NCI-H1092 treated with DMSO at 0.1 percent for 48 hours (cell line): ENCODE data around the gene ITIH5.
A peak's percentile ranks its signal among the peaks of the same experiment; 100 is the strongest.

Experiments used
- DNase-seq: peaks from one replicate; lab custom pipeline; 2025; lab: John Stamatoyannopoulos, UW

The ITIH5 gene

DNA sequence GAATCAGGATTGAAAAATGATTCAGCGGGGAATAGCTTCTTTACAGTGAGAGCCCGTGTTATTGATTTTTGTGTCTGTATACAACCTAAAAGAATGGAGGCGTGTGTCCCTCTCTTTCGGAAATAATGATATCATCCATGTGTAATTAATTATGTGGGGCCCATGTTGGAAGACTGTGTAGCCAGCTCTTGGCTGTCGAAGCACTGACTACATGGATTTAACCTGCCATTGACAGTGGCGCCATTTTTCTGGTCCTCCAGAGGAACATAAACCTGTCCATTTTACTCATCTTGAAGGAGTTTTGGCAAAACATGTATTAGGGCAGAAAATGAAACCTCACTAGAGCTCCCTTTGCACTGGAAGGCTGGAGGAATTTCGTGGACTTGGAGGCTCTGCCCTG lies 119.6 kb downstream of the ITIH5 start:
- no peak for DNase-seq

DNA sequence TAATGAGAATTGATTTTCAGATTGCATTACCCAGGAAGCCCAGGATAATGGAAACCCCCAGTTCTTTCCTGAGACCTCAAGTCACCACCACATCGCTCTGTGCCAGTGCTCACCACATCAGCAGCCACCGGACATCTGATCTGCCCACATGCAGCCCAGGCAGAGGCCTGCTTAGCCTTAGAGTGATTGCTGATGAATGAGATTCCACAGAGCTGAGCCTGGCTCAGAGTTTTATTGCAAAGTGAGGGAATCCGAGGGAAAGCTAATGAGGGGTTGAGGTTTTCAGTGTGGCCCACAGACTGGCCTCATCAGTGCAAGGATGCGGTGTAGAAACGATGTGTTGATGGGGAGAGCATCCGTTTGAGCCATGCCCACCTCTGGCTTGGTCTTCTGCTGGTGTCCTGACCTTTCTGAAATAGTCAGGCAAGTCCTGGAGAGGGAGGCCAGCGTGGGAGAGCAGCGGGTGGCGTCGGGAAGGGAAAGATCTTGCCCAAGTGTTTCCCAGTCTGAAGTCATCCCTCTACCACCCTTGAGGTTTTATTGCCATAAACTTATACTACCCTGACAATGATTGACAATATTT lies 120.3 kb downstream of the ITIH5 start:
- no peak for DNase-seq

GRCh38 chr10:7545792-7546191 lies 121.0 kb downstream of the ITIH5 start:
- DNase-seq: no peak

DNA sequence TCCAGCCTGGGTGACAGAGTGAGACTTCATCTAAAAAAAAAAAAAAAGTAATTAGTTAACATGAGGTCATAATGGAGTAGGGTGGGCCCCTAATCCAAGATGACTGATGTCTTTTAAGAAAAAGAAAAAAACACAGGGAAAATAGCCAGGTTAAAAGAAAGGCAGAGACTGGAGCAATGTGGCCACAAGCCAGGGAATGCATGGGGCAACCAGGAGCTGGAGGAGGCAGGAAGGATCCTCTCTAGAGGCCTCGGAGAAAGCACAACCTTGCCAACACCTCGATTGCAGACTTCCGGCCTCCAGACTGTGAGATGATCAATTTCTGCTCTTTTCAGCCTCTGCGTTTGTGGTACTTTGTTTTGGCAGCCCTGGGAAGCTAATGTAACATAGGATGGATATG lies 121.5 kb downstream of the ITIH5 start:
- DNase-seq: no peak

GRCh38 chr10:7544203-7544602 lies 122.6 kb downstream of the ITIH5 start:
- no peak for DNase-seq

GRCh38 chr10:7542189-7542914 lies 124.4 kb downstream of the ITIH5 start:
- DNase-seq: no peak

GRCh38 chr10:7541137-7542087 lies 125.4 kb downstream of the ITIH5 start:
- DNase-seq: no peak

DNA sequence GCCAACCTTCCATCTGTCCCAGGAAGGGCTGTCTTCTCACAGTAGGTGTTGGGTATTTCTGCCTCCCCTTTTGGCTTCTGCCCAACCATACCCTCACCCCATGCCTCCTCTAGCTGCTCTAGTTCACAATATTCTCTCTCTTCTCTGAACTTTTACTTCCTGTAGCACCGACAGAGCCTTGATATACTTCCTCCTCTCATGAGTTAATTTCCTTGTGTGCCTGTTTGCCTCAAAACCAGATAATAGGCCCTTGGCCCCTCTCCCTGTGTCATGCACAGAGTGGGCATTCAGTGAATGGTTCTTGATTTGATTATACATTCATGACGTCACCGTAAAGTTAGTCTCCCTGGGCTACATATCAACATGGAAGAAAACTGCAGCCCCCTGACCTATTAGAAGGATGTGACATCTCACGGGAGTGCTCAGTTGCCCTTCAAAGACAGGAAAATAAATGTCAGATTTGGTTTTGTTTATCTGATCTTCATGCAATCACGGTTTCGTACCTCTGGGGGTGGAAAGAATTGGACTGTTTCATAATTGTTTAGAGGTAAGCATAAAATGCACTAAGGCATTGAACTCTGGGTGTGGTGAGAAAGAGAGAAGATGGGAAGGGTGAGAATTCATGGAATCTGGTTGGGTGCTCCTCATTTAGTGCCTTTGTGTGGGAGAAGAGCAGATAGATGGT lies 127.7 kb downstream of the ITIH5 start:
- DNase-seq: no peak

- DNase-seq: no peak
These were observed 129.6 kb downstream of the ITIH5 start for GRCh38 chr10:7537126-7537525.

DNA sequence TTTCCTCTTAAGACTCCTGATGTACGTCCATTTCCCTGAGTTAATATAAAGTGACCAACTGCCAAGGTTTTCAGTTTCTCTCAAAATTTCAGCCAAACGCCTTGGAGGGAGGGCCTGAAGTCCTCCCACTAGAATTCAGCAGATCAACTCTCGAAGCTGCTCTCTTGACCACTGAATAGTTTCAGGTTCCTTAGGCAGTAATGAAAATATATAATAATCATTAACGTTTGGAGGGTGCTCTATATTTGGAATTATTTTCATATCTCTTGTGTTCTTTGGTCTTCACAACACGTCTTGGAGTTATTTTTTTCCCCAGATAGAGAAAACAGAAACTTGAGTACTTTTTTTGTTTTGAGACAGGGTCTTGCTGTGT lies 132.3 kb downstream of the ITIH5 start:
- no peak for DNase-seq

DNA sequence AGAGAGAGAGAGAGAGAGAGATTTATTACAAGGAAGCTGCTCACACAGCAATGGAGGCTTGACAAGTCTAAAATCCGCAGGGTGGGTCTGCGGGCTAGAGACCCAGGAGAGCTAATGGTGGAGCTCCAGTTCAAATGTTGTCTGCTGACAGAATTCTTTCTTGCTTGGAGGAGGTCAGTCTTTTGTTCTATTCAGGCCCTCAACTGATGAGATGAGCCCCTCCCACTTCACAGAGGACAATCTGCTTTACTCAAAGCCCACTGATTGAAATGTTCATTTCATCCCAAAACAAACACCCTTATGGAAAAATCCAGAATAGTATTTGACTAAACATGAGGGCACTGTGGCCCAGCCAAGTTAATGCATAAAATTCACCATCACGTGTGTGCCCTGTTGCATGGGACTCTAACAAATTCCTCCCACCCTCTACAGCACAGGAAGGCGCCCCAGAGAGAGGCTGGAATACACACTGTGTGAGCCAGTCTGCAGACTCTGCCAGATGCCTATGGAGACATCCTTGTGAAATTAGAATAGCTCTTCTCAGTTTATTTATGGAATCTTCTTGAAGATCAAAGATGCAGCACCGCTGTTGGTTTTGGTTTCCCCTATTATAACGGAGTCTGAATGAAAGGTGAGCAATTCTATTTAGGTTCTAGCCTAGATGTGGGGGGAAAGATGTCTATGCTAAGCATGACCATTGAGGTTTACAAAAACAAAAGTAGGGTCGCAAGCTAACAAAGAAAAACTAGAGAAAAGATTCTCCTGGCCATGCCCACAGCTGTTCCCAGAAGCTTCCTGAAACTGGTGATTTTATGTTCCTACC lies 132.9 kb downstream of the ITIH5 start:
- no peak for DNase-seq

- DNase-seq: no peak
These were observed 133.9 kb downstream of the ITIH5 start for GRCh38 chr10:7532723-7533498.

- DNase-seq: peak; percentile 45
These were observed 137.1 kb downstream of the ITIH5 start for GRCh38 chr10:7529638-7530037.

- no peak for DNase-seq
These were observed 139.3 kb downstream of the ITIH5 start for GRCh38 chr10:7527468-7527867.

DNA sequence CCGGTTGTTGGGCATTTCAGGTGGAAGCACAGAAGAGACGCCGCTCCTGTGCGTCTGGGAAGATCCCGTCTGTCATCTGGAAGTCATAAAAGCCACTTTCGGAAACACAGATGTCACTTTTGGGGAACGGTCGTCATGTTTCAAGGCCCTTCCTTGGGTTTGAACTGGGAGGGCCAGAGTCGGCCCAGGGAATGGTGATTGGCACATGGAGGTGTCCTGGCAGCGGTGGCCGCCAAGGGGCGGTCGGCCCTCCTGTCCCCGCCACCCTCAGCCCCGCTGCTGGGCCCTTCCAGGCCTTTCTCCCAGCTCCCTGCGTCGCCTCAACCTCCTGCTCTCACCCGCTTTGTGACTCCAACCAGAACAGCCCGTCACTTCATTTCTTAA lies 140.8 kb downstream of the ITIH5 start:
- no peak for DNase-seq

- DNase-seq: peak; percentile 78
These were observed 141.3 kb downstream of the ITIH5 start for GRCh38 chr10:7525314-7526016.

DNA sequence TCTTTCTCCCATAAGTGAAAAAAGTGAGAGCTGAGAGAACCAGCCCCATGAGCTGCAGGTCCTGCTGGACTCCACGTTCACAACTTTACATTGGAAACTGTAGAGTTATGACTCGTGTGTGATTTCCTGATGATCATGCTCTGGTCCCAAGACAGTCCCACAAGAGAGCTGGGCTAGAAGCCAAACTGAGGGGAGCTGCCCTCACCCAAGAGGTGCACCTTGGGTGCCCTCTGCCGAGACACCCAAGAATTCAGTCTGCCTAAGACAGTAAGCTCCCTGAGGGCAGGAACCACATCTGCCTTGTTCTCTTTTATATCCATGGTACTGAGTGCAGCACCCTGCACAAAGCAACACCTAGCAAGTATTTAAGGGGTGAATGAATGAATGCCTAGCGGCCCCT lies 143.1 kb downstream of the ITIH5 start:
- no peak for DNase-seq

DNA sequence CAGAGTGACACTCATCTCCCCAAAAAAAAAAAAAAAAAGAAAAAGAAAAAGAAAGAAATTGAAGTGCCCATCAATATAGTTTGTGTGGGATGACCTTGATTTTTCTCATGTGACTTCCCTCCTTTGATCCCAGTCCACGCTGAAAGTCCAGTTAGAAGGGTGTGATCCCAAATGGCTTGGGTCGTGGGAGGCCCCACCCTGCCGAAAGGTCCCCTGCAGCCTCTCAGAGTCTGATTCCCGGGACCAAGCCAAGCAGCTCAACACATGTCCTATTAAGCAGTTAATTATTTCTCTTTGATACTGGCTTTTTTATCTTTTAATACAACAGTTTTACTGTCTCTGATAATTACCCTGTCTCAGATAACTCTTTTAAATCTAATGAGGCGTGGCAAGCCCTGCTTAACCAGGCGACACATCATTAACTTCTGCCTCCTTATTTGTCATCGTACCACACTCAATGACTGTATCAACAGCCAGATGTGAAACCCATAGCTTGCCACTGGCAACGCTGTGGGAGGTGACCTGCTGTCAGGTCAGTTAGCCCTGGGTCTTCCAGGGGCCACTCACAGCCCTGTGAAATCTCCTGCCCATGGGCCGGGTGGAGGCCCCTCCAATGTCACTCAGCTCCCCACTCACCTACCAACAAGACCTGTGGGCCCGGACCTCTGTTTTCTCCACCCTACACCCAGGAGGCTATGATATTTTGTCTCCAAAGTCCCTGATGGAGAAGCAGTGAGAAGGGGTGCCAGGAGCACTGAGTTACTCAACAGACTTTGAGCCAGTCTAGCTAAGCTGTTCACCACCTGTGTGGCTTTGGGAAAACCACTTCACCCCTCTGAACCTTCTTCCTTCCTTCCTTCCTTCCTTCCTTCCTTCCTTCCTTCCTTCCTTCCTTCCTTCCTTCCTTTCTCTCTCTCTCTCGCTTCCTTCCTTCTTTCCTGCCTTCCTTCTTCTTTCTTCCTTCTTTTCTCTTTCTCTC lies 146.0 kb downstream of the ITIH5 start:
- peak; percentile 8 for DNase-seq

GRCh38 chr10:7519351-7519750 lies 147.4 kb downstream of the ITIH5 start:
- DNase-seq: no peak
